K562 (cell line): Measurements from ENCODE around the gene AP5Z1. TPM values are rescaled to one million over a fixed set of nuclear protein-coding genes. Genes with fewer than 3 reads are reported as not detected.

Experiments
- ATAC-seq: fragments of 200-7000 bp; cut with Tn5 transposase; 3 replicates; pipeline ENCODE4 v1.9.1; 2020; ENCODE audit warnings: moderate library complexity
- BruUV-seq: library from RNA; stranded (reverse); fragments of 400-500 nt; replicated peaks from 2 replicates; lab custom pipeline; 2021; lab: Mats Ljungman, UMichigan
- CTCF ChIA-PET: fragments of 300-600 bp; formaldehyde crosslinking; extraction: SDS; loops from one replicate; lab custom pipeline; 2021; ENCODE audit warnings: low intra/inter-chr PET ratio; lab: Yijun Ruan, JAX
- POLR2A ChIA-PET: fragments of 300-600, 350-650 bp; sonication (Branson Sonifier 250); formaldehyde crosslinking; extraction: SDS; loops from one replicate; lab custom pipeline; 2021; ENCODE audit warnings: antibody characterized with exemption, inconsistent platforms; lab: Yijun Ruan, JAX
- DNase-seq, 4 experiments: peaks; one replicate each; pipeline versions ENCODE4 v3.0.0 to v3.0.0-alpha.2; 2011 to 2018; ENCODE audit warnings: low spot score in 3 of 4, mixed read lengths in 3 of 4; ENCODE audit errors: extremely low read depth in 1 of 4
- FAIRE-seq: peaks from 2 replicates; lab custom pipeline; 2011; peaks lifted over from hg19 to GRCh38; lab: Jason Lieb, UNC
- H2AFZ ChIP-seq: 2 replicates; pipeline ENCODE4 v1.6.0; 2011; ENCODE audit warnings: low read depth, low read length, control low read depth, inconsistent platforms
- H3K27ac ChIP-seq: fragments of 200-600 bp; 3 replicates; pipeline ENCODE4 v1.8.0; 2011; ENCODE audit warnings: low read depth, mild to moderate bottlenecking, control low read depth, inconsistent platforms, low read length, moderate library complexity, mixed read lengths; ENCODE audit errors: extremely low read depth
- H3K27me3 ChIP-seq, 2 experiments: fragments of 300-600 bp in 1 of 2; 2 replicates in 1 of 2; 3 replicates in 1 of 2; pipeline versions ENCODE4 v1.6.0 to v1.8.0; 2011; ENCODE audit warnings: inconsistent platforms in 2 of 2, low read length in 2 of 2, mild to moderate bottlenecking in 1 of 2, mixed read lengths in 1 of 2, moderate library complexity in 1 of 2; ENCODE audit not compliant: control insufficient read depth in 2 of 2, insufficient read depth in 2 of 2
- H3K36me3 ChIP-seq: fragments of 300-600 bp; 3 replicates; pipeline ENCODE4 v1.8.0; 2011; ENCODE audit warnings: mild to moderate bottlenecking, low read length, inconsistent platforms; ENCODE audit not compliant: control insufficient read depth, insufficient read depth
- H3K4me1 ChIP-seq, 2 experiments: fragments of 200-600 bp in 1 of 2; replicated peaks in 1 of 2; 2 replicates in 1 of 2; 3 replicates in 1 of 2; pipeline versions ENCODE4 v1.5.1 to v1.8.0; 2011; ENCODE audit warnings: inconsistent platforms in 2 of 2, low read length in 2 of 2, mild to moderate bottlenecking in 1 of 2, mixed read lengths in 1 of 2, moderate library complexity in 1 of 2; ENCODE audit not compliant: control insufficient read depth in 2 of 2, insufficient read depth in 2 of 2
- H3K4me2 ChIP-seq: 2 replicates; pipeline ENCODE4 v1.6.1; 2011; ENCODE audit warnings: low read length, control low read depth, inconsistent platforms, mixed read lengths; ENCODE audit not compliant: insufficient read depth
- H3K4me3 ChIP-seq: fragments of 200-600 bp; sonication (generic), shearing (Covaris generic); 2 replicates; pipeline ENCODE4 v1.5.1; 2016; ENCODE audit warnings: control low read depth, inconsistent platforms
- H3K79me2 ChIP-seq: fragments of 200-600 bp; 3 replicates; pipeline ENCODE4 v1.8.0; 2011; ENCODE audit warnings: low read length, inconsistent platforms; ENCODE audit not compliant: control insufficient read depth, insufficient read depth
- H3K9ac ChIP-seq, 2 experiments: 2 replicates each; pipeline versions ENCODE4 v1.6.0 to v1.6.1; 2011; ENCODE audit warnings: low read depth in 2 of 2, low read length in 2 of 2, control low read depth in 1 of 2, inconsistent platforms in 1 of 2, mild to moderate bottlenecking in 1 of 2, mixed read lengths in 1 of 2; ENCODE audit not compliant: insufficient read depth in 1 of 2
- H3K9me1 ChIP-seq: one replicate; pipeline ENCODE4 v1.6.0; 2011; ENCODE audit warnings: inconsistent platforms, mild to moderate bottlenecking, low read length, moderate library complexity; ENCODE audit not compliant: control insufficient read depth, insufficient read depth
- H3K9me3 ChIP-seq: replicated peaks from 2 replicates; pipeline ENCODE4 v1.5.1; 2011; ENCODE audit warnings: low read depth, low read length, inconsistent platforms; ENCODE audit not compliant: control insufficient read depth, insufficient read depth
- H4K20me1 ChIP-seq: replicated peaks from 2 replicates; pipeline ENCODE4 v1.6.1; 2011; ENCODE audit warnings: low read length, inconsistent platforms, mixed read lengths; ENCODE audit not compliant: control insufficient read depth, insufficient read depth
- BCOR ChIP-seq: fragments of 450-650 bp; IDR thresholded peaks from 2 replicates; pipeline ENCODE4 v1.6.1; 2016
- CCNT2 ChIP-seq: IDR thresholded peaks from 2 replicates; pipeline ENCODE4 v1.6.1; 2011; ENCODE audit warnings: borderline replicate concordance, low read depth, mild to moderate bottlenecking, moderate library complexity, mixed read lengths, low read length; ENCODE audit not compliant: insufficient read length; ENCODE audit errors: extremely low read depth
- GABPB2 ChIP-seq: fragments of 250-450 bp; sonication (Bioruptor Pico); conservative IDR thresholded peaks from 2 replicates; pipeline ENCODE4 v1.5.1; 2021; ENCODE audit warnings: mild to moderate bottlenecking
- GTF2F1 ChIP-seq: IDR thresholded peaks from 2 replicates; pipeline ENCODE4 v1.6.1; 2011; ENCODE audit warnings: low read depth, low read length, improper control_type of control experiment
- HNRNPH1 ChIP-seq: fragments of 200-400 bp; formaldehyde crosslinking; optimal IDR thresholded peaks from 2 replicates; pipeline ENCODE3; 2017; ENCODE audit warnings: low read depth, mild to moderate bottlenecking, low read length, moderate library complexity
- SAFB ChIP-seq: fragments of 200-400 bp; formaldehyde crosslinking; IDR thresholded peaks from 2 replicates; pipeline ENCODE4 v1.6.1; 2017; ENCODE audit warnings: low read depth, low read length, borderline replicate concordance
- USF2 ChIP-seq: sonication (generic); formaldehyde crosslinking; IDR thresholded peaks from 2 replicates; pipeline ENCODE4 v1.5.0; 2020; ENCODE audit warnings: missing genetic modification reagents
- ZNF197 ChIP-seq: fragments of 200-800 bp; sonication (Bioruptor generic); IDR thresholded peaks from 2 replicates; pipeline ENCODE4 v1.6.1; 2016; ENCODE audit warnings: low read depth, missing genetic modification characterization, missing compliant biosample characterization
- WGBS: fragments of 100-300 bp; shearing (Covaris generic); methylation state at CpG from one replicate; pipeline ENCODE4 v1.1.6; 2016; ENCODE audit warnings: low coverage, mixed read lengths; ENCODE audit not compliant: insufficient coverage; ENCODE audit errors: missing lambda C conversion rate; 5-methylcytosine and 5-hydroxymethylcytosine counted together
- in situ Hi-C: fragments of 300-500 bp; cut with MboI; formaldehyde crosslinking; loops from 4 replicates; pipeline ENCODE4 v1.15.0; 2018; ENCODE audit warnings: inconsistent platforms, mixed read lengths
- intact Hi-C: fragments of 100-400 bp; cut with micrococcal nuclease; formaldehyde crosslinking; loops from 2 replicates; pipeline ENCODE4 v1.14.2; 2022
- polyA plus RNA-seq, 8 experiments: library from polyadenylated mRNA; depleted of rRNA in 4 of 8; stranded (reverse) in 5 of 8; unstranded in 3 of 8; fragments of >200 nt; fragmentation: Nextera tagmentation in 2 of 8; fragmentation: Illumina TruSeq in 1 of 8; extraction: Ambion mirVana in 2 of 8; extraction: Trizol in 1 of 8; gene quantifications; 2 replicates each; pipeline versions ENCODE4 v1.2.1 to v1.2.3, GENCODE V29; 2011 to 2014; ENCODE audit warnings: inconsistent platforms in 1 of 8, missing spikeins in 1 of 8
- total RNA-seq, 7 experiments: library from RNA; depleted of rRNA in 6 of 7; stranded (reverse); fragments of >200 nt in 6 of 7; fragmentation: Illumina TruSeq in 2 of 7; extraction: Trizol in 2 of 7; gene quantifications; 2 replicates each; pipeline versions ENCODE4 v1.2.1 to v1.2.3, GENCODE V29; 2011 to 2021; ENCODE audit warnings: low replicate concordance in 1 of 7
- TF ChIP-seq, protein P1 (sequence below): fragments of 250-450 bp; sonication (Bioruptor Pico); IDR thresholded peaks from 2 replicates; pipeline ENCODE4 v1.4.0; 2020; ENCODE audit warnings: mild to moderate bottlenecking, moderate library complexity

Gene AP5Z1
- total and polyA plus RNA-seq, 9 of the 15 experiments (the other 6 are each of a cell fraction or from before 2014, with no cell fraction given): 0.06 to 31.1 (median 6.4) TPM

- H3K27ac ChIP-seq: no peak overlapping the region
- FAIRE-seq (no peak), ATAC-seq (no peak), DNase-seq (no peak)
- H3K9ac ChIP-seq: no peak overlapping the region; a peak in 1 of 4 replicates
- CTCF ChIA-PET: no interaction called here
- no TSS peak for BruUV-seq
- peaks cover 1% of the 10 kb centered on the region for H4K20me1 ChIP-seq
- TF ChIP-seq SAFB: no peak
- no peak for TF ChIP-seq BCOR
- no peak for TF ChIP-seq CCNT2
- no peak for TF ChIP-seq GABPB2
- TF ChIP-seq USF2: no peak
- TF ChIP-seq ZNF197 (CRISPR knock-in tag): no peak
- TF ChIP-seq HNRNPH1: no peak
- TF ChIP-seq GTF2F1: no peak
- TF ChIP-seq, protein P1, sequence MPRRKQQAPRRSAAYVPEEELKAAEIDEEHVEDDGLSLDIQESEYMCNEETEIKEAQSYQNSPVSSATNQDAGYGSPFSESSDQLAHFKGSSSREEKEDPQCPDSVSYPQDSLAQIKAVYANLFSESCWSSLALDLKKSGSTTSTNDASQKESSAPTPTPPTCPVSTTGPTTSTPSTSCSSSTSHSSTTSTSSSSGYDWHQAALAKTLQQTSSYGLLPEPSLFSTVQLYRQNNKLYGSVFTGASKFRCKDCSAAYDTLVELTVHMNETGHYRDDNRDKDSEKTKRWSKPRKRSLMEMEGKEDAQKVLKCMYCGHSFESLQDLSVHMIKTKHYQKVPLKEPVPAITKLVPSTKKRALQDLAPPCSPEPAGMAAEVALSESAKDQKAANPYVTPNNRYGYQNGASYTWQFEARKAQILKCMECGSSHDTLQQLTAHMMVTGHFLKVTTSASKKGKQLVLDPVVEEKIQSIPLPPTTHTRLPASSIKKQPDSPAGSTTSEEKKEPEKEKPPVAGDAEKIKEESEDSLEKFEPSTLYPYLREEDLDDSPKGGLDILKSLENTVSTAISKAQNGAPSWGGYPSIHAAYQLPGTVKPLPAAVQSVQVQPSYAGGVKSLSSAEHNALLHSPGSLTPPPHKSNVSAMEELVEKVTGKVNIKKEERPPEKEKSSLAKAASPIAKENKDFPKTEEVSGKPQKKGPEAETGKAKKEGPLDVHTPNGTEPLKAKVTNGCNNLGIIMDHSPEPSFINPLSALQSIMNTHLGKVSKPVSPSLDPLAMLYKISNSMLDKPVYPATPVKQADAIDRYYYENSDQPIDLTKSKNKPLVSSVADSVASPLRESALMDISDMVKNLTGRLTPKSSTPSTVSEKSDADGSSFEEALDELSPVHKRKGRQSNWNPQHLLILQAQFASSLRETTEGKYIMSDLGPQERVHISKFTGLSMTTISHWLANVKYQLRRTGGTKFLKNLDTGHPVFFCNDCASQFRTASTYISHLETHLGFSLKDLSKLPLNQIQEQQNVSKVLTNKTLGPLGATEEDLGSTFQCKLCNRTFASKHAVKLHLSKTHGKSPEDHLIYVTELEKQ: no peak
- TF ChIP-seq, all 486 proteins: peak for 0
- Histone ChIP-seq H3K27me3 (no peaks in the 10 kb centered on the region), H3K9me3 (no peaks in the 10 kb centered on the region), H3K9me1 (peaks cover 3% of the 10 kb centered on the region), H2AFZ (no peak overlapping the region), H3K36me3 (peaks cover 65% of the 10 kb centered on the region; the same call in 2 of the 3 replicates), H3K4me1 (peaks cover 18 to 36% of the 10 kb centered on the region in 2 experiments), H3K4me3 (no peak overlapping the region), H3K79me2 (peaks cover 33% of the 10 kb centered on the region), H3K4me2 (no peak overlapping the region; the same call in 1 of the 2 replicates)
- in situ Hi-C loops (no loop called here), intact Hi-C loops (no loop called here)
- WGBS: 97% methylated on average over 18 of the region's 22 CpGs
- POLR2A ChIA-PET: interaction anchor here (0.5 kb wide), 1 partner anchor 40 kb away, joined by 3 read pairs; no protein-coding TSS in a partner anchor
These were observed 28.4 kb upstream of the AP5Z1 start for GRCh38 chr7:4747013-4747412.
